HG03159 (cell line): Measurements from ENCODE around the gene DPCD.

Source experiments
- ATAC-seq: cut with Tn5 transposase; IDR thresholded peaks from one replicate; pipeline ENCODE4 v1.9.1; 2021; ENCODE audit warnings: mild to moderate bottlenecking, moderate library complexity; ENCODE audit not compliant: unreplicated experiment

The DPCD gene

DNA sequence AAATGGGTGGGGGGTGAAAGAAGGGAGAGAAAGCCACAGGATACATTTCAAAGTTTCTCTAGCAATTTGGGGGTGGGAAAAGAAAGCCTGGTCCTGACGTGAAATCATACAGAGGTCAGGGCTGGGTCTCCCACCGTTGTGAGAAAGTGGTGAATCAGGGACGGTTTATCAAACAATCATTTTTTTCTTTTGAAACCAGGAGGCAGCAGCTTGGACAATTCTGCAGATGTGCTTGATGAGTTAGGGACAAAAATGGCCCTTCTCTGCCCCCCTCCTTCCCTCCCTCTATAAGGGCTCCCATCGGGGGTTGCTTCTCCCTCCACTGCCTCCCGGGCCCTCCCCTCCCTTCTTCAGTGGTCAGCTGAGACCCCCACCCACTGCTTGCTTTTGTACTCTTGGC is 63.2 kb downstream of the DPCD start:
- ATAC-seq, result no peak

- ATAC-seq, result no peak
These were observed 65.4 kb downstream of the DPCD start for GRCh38 chr10:101653536-101653935.

- no peak for ATAC-seq
These were observed 67.4 kb downstream of the DPCD start for GRCh38 chr10:101655570-101655969.

DNA sequence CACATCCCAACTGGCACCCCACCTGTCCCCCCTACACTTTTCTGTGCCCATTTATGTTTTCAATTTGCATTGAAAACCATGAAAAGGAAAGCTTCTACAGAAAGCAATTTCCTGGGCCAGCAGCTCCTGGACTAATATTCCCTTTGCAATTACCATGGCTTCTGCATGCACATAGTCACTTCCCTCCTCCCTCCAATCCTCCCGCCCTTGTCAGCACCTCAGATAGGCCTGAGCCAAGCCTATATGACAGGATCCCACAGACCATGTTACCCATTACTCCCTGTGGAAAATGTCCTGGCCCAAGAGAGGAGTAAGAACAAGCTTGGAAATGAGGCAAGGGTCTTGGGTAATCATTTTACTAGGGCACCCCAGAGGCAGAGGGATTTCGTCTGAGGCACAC is 68.8 kb downstream of the DPCD start:
- ATAC-seq, result no peak

- no peak for ATAC-seq
These were observed 70.9 kb downstream of the DPCD start for GRCh38 chr10:101658975-101659374.
